H1 (cell line): ENCODE data around the gene LDLRAD4. TPM values are rescaled to one million over a fixed set of nuclear protein-coding genes. Genes with fewer than 3 reads are reported as not detected.

ENCODE experiments used
- ATF3 ChIP-seq: IDR thresholded peaks from 2 replicates; pipeline ENCODE4 v1.6.1; 2011; ENCODE audit warnings: low read depth, mild to moderate bottlenecking, low read length; ENCODE audit not compliant: insufficient read depth
- CHD7 ChIP-seq: fragments of 300-600 bp; sonication (generic); IDR thresholded peaks from 2 replicates; pipeline ENCODE4 v1.7.1; 2012; ENCODE audit warnings: low read length, moderate library complexity, mild to moderate bottlenecking, inconsistent platforms; ENCODE audit not compliant: insufficient replicate concordance
- HDAC6 ChIP-seq: IDR thresholded peaks from one replicate; pipeline ENCODE4 v1.7.1; 2012; ENCODE audit warnings: low read depth, mild to moderate bottlenecking, inconsistent platforms, low read length, moderate library complexity
- MAFK ChIP-seq: IDR thresholded peaks from 2 replicates; pipeline ENCODE4 v1.6.1; 2012; ENCODE audit warnings: low read depth, mild to moderate bottlenecking, improper control_type of control experiment, low read length
- MAX ChIP-seq: IDR thresholded peaks from 2 replicates; pipeline ENCODE4 v1.6.1; 2012; ENCODE audit warnings: inconsistent platforms
- NRF1 ChIP-seq: IDR thresholded peaks from 2 replicates; pipeline ENCODE4 v1.6.1; 2011; ENCODE audit warnings: mild to moderate bottlenecking, low read depth, low read length, improper control_type of control experiment
- POU5F1 ChIP-seq: IDR thresholded peaks from 2 replicates; pipeline ENCODE4 v1.6.1; 2011; ENCODE audit warnings: low read depth, mild to moderate bottlenecking, low read length, moderate library complexity
- RFX5 ChIP-seq: IDR thresholded peaks from 2 replicates; pipeline ENCODE4 v1.6.1; 2011; ENCODE audit warnings: low read depth, low read length, improper control_type of control experiment, borderline replicate concordance
- TAF7 ChIP-seq: optimal IDR thresholded peaks from 2 replicates; pipeline ENCODE3; 2011; ENCODE audit warnings: low read depth, mild to moderate bottlenecking, inconsistent platforms, low read length, moderate library complexity, borderline replicate concordance
- polyA plus RNA-seq, 7 experiments: library from polyadenylated mRNA; depleted of rRNA in 3 of 7; stranded (reverse) in 5 of 7; unstranded in 2 of 7; fragments of >200 nt in 5 of 7; fragments of 200-250 nt in 2 of 7; gene quantifications; 1 replicate in 5 of 7; 2 replicates in 1 of 7; 4 replicates in 1 of 7; pipeline versions ENCODE4 v1.2.1 to v1.2.3, GENCODE V29; 2011 to 2013; ENCODE audit warnings: missing spikeins in 2 of 7, mixed read lengths in 2 of 7
- total RNA-seq: library from RNA; stranded (reverse); fragmentation: NEBNext Ultra II Directional; extraction: Animal tissue kit (Norgen Biotek cat#: 25700); gene quantifications from 2 replicates; pipeline ENCODE4 v1.2.1, GENCODE V29; 2021

The LDLRAD4 gene
- total and polyA plus RNA-seq, 2 of the 8 experiments (the other 6 are each of a cell fraction or from before 2014, with no cell fraction given), result 0.77 to 1.4 TPM

GRCh38 chr18:13511961-13512577 lies 293.5 kb downstream of the LDLRAD4 start (continued):
- TF ChIP-seq CHD7 (no peak), ATF3 (no peak), RFX5 (no peak), POU5F1 (no peak), NRF1 (no peak), MAFK (no peak), MAX (no peak), HDAC6 (no peak), TAF7 (no peak)
